ENCODE data around the gene ABHD6.
"Not testable (repeated sequence)": the region's sequence is repeated elsewhere in the genome, so short reads cannot be mapped to it uniquely, and the experiment has no call there.

ABHD6 gene

GRCh38 chr3:58242860-58243259 lies 5.3 kb downstream of the ABHD6 start:
- not testable (repeated sequence) for DNase-seq (ENCODE audit: low spot score)

- no peak for DNase-seq (ENCODE audit: low spot score)
Observed at GRCh38 chr3:58243976-58244585, 6.5 kb downstream of the ABHD6 start.

GRCh38 chr3:58246148-58247047 lies 8.8 kb downstream of the ABHD6 start:
- no peak for DNase-seq (ENCODE audit: low spot score)

DNA sequence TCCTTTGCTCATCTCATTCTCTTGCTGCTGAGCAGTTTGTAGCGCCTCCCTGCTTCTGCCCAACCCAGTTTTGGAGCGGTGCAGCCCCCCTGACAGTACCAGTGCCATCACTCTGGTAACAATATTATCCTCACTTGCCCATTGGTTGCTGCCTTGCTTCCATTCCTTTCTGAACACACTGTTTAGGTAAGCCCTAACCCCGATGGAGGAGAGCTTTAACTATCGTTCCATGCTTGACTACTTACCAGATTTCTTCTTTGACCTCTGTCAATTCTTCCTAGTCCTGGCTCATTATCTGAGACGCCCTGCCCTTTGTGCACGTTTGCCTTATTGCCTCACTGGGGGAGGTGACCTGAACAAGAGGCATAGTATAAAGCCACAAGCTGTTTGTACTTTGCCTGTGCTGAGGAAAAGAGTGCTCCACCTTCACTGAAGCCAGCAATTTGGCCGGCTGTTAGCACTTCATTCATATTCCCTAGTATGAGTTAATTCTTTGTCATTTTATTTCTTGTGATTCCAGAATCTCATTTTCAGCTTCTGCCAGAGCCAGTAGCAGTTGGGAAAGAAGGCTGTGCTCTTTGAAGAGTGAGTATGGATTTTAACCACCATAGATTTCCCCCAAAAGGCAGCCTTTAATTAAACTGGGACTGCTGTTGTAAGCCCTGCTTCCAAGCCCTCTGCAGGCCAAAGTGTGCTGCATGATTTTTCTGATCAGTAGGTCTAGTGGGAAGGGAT lies 11.9 kb downstream of the ABHD6 start:
- no peak for DNase-seq (ENCODE audit: low spot score)

- no peak for DNase-seq (ENCODE audit: low spot score)
Observed at GRCh38 chr3:58250093-58250707, 12.6 kb downstream of the ABHD6 start.

DNA sequence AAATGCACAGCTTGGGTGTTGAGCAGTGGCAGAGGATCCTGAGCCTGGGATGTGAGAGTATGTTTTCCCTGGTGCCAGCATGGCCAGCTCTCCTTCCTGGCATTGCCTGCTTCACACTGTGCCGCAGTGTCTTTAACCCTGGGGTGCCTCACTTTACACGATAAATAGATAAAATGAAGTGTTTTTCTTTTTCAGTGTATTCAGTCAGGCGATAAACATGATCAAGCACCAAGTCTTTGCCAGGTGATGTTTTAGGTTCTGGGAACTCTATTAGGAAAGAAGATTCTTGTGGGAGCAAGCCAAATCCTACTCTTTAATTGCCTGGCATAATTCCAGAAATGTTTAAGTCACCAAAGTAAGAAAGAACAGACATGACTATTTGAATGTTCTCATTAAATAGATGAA lies 14.0 kb downstream of the ABHD6 start:
- DNase-seq (ENCODE audit: low spot score): no peak

- DNase-seq (ENCODE audit: low spot score): no peak
Observed at GRCh38 chr3:58254144-58254543, 16.6 kb downstream of the ABHD6 start.

- no peak for DNase-seq (ENCODE audit: low spot score)
Observed at GRCh38 chr3:58256061-58256460, 18.5 kb downstream of the ABHD6 start.

GRCh38 chr3:58256511-58256910 lies 18.9 kb downstream of the ABHD6 start:
- no peak for DNase-seq (ENCODE audit: low spot score)

GRCh38 chr3:58258392-58259055 lies 20.9 kb downstream of the ABHD6 start:
- DNase-seq (ENCODE audit: low spot score): no peak

GRCh38 chr3:58260261-58260731 lies 22.7 kb downstream of the ABHD6 start:
- no peak for DNase-seq (ENCODE audit: low spot score)

- DNase-seq (ENCODE audit: low spot score): no peak
Observed at GRCh38 chr3:58260733-58261132, 23.1 kb downstream of the ABHD6 start.

DNA sequence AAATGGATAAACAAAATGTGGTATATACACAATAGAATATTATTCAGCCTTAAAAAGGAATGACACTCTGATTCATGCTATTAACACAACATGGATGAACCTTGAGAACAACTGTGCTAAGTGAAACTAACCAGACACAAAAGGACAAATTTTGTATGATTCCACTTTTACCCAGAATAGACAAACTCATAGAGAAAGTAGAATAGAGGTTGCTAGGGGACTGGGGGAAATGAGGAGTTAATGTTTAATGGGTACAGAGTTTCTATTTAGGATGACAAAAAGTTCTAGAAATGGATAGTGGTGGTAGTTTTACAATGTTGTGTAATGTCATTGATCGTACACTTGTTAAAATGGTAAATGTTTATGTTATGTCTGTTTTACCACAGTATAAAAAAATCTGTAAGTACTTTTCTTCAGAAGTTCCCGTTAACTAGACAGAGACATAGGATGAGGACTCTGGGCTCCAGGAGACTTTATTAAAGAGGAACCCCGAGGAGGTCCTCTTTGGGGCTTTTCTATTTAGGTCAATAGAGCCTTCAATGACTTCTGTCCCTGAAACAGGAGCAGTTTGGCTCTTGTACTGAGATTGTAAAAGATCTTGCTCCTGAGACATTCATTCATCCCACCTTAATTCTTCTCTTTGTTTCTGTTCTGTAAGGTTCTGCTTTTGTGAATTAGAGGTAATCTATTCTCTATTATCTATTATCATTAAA lies 24.5 kb downstream of the ABHD6 start:
- no peak for DNase-seq (ENCODE audit: low spot score)

GRCh38 chr3:58266577-58266976 lies 29.0 kb downstream of the ABHD6 start:
- no peak for DNase-seq (ENCODE audit: low spot score)

- not testable (repeated sequence) for DNase-seq (ENCODE audit: low spot score)
Observed at GRCh38 chr3:58267543-58267942, 30.0 kb downstream of the ABHD6 start.

DNA sequence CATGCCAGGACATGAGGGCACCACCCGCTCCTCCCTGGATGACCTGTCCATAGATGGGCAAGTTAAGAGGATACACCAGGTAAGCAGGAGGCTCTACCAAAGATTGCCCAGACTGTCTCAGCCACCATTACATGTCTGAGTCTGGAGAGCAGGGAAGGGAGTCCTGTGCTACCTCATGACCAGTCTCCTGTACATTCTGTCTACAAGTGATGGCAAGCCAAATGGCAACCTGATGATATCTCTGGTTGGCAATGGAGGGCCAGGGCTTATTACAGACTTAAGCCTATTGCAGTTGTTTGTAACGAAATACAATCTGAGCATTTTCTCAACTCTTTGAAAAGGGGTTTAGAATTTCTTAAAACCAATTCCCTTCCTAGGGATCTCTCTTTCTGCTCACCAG lies 31.8 kb downstream of the ABHD6 start:
- no peak for DNase-seq (ENCODE audit: low spot score)

GRCh38 chr3:58270485-58270884 lies 32.9 kb downstream of the ABHD6 start:
- DNase-seq (ENCODE audit: low spot score): no peak

DNA sequence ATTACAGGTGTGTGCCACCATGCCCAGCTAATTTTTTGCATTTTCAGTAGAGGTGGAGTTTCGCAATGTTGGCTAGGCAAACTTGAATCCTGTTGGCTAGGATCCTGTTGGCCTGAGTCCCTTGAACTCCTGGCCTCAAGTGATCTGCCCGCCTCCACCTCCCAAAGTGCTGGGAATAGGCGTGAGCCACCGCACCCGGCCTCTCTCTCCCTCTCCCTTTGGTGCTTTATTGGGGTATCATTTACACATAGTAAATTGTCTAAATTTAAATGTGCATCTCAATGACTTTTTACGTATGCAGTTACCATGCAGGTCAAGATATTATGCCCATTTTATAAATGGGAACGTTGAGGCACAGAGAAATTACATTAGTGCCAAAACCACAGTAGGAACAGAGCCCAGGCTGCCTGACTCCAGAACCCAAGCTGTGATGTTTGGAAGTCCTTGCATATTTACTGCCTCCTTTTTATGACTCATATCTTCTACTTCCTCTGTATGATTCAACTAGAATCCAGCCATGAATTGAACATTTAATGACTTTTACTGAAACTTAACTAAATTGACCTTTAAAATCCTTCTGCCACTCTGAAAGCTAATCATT lies 34.4 kb downstream of the ABHD6 start:
- no peak for DNase-seq (ENCODE audit: low spot score)

DNA sequence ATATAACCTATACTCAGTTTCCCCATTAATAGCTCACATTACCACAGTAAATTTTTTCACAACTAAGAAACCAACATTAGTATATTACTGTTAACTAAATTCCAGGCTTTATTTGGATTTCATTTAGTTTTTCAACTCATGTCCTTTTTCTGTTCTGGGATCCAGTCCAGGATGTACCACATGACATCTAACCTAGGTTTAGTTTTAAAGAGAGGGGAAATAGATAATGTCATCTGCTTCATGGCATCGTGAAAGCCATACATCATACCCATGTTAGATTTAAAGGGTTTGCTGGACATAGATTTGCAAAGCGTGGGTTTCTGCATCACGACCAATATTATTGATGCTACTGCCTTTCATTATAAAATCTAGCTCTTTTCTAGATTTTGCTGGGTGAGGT lies 35.3 kb downstream of the ABHD6 start:
- DNase-seq (ENCODE audit: low spot score): no peak

- DNase-seq (ENCODE audit: low spot score): not testable (repeated sequence)
Observed at GRCh38 chr3:58273362-58273761, 35.8 kb downstream of the ABHD6 start.

All from CD4-positive, alpha-beta T cell treated with Interleukin-6 at 100 ng/mL for 8 hours (primary cell).